Psoas muscle (tissue), 8 donors: Measurements from ENCODE around the gene UNC45A. TPM values are rescaled to one million over a fixed set of nuclear protein-coding genes. Genes with fewer than 3 reads are reported as not detected.

Experiments used
- ATAC-seq, 4 donors: fragments of 200-7000 bp; cut with Tn5 transposase; one replicate each; pipeline ENCODE4 v1.9.1; 2020; ENCODE audit warnings: moderate library complexity in 3 of 4, mild to moderate bottlenecking in 2 of 4
- DNase-seq, 2 donors: peaks; one replicate each; pipeline ENCODE4 v3.0.0-alpha.2; 2020
- H3K27ac ChIP-seq: fragments of 200-600 bp; one replicate; pipeline ENCODE4 v1.8.0; 2022
- H3K27me3 ChIP-seq, 3 donors: fragments of 200-600 bp in 1 of 3; one replicate each; pipeline versions ENCODE4 v1.6.1 to v1.8.0; 2013 to 2022; ENCODE audit warnings: low read length in 2 of 3, mild to moderate bottlenecking in 2 of 3, moderate library complexity in 1 of 3; ENCODE audit not compliant: insufficient read depth in 3 of 3
- H3K36me3 ChIP-seq, 2 donors: fragments of 200-600 bp in 1 of 2; one replicate each; pipeline versions ENCODE4 v1.6.1 to v1.8.0; 2013 to 2022; ENCODE audit warnings: low read depth in 1 of 2, mild to moderate bottlenecking in 1 of 2, moderate library complexity in 1 of 2; ENCODE audit not compliant: insufficient read depth in 1 of 2
- H3K4me1 ChIP-seq: fragments of 200-600 bp; one replicate; pipeline ENCODE4 v1.8.0; 2022
- H3K4me3 ChIP-seq: fragments of 200-600 bp; one replicate; pipeline ENCODE4 v1.8.0; 2022; ENCODE audit warnings: mild to moderate bottlenecking
- H3K9me3 ChIP-seq: fragments of 200-600 bp; one replicate; pipeline ENCODE4 v1.8.0; 2022
- WGBS, 3 donors: extraction: QIAGEN DNeasy Blood & Tissue Kit; methylation state at CpG; one replicate each; pipeline versions ENCODE4 v1.1.6 to v1.1.7; 2013; 5-methylcytosine and 5-hydroxymethylcytosine counted together
- intact Hi-C, 2 donors: fragments of 100-400 bp; cut with DNase I; formaldehyde crosslinking; loops; one replicate each; pipeline versions ENCODE4 v1.11.0 to v1.14.2; 2022
- long read RNA-seq, 2 donors: library from polyadenylated mRNA; unstranded; transcript quantifications; one replicate each; pipeline ENCODE4 v2.0.0, GENCODE V29; 2021
- polyA plus RNA-seq, 3 donors: library from polyadenylated mRNA; stranded (reverse); fragments of 200-250 nt; gene quantifications; one replicate each; pipeline ENCODE4 v1.2.3, GENCODE V29; 2013
- total RNA-seq, 4 donors: library from RNA; stranded (reverse); fragmentation: NEBNext Ultra II Directional in 2 of 4; extraction: Animal tissue kit (Norgen Biotek cat#: 25700) in 2 of 4; gene quantifications; one replicate each; pipeline versions ENCODE4 v1.2.1 to v1.2.4, GENCODE V29; 2021 to 2023
- TF ChIP-seq, protein P1 (sequence below): fragments of 200-600 bp; IDR thresholded peaks from one replicate; pipeline ENCODE4 v1.8.0; 2022; ENCODE audit warnings: antibody characterized with exemption
- donor health status: healthy with polysubstance abuse.
- donor health status: DM: no; HTN: no; CAD: no; lungs with moderate emphysema.
- donor health status: Bipolar disorder and iron deficiency.
- donor health status: healthy.
- donor health status: DM: yes; HTN: yes; CAD: no.
- donor health status: DM: no; HTN: no; CAD: no.
- donor health status: DM: no; HTN: no; CAD: no.
- donor health status: DM: yes; HTN: yes; CAD: no.

Gene UNC45A, protein sequence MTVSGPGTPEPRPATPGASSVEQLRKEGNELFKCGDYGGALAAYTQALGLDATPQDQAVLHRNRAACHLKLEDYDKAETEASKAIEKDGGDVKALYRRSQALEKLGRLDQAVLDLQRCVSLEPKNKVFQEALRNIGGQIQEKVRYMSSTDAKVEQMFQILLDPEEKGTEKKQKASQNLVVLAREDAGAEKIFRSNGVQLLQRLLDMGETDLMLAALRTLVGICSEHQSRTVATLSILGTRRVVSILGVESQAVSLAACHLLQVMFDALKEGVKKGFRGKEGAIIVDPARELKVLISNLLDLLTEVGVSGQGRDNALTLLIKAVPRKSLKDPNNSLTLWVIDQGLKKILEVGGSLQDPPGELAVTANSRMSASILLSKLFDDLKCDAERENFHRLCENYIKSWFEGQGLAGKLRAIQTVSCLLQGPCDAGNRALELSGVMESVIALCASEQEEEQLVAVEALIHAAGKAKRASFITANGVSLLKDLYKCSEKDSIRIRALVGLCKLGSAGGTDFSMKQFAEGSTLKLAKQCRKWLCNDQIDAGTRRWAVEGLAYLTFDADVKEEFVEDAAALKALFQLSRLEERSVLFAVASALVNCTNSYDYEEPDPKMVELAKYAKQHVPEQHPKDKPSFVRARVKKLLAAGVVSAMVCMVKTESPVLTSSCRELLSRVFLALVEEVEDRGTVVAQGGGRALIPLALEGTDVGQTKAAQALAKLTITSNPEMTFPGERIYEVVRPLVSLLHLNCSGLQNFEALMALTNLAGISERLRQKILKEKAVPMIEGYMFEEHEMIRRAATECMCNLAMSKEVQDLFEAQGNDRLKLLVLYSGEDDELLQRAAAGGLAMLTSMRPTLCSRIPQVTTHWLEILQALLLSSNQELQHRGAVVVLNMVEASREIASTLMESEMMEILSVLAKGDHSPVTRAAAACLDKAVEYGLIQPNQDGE
- total RNA-seq (10 to 100 TPM; 11.0 to 17.5 (median 12.1) TPM), polyA plus RNA-seq (10 to 100 TPM in 2 of 3 donors, 1 to 10 TPM in 1; 9.2 to 15.3 (median 11.2) TPM)
- long read RNA-seq, donor 1, partial matches to known transcripts = 10 of 15 reads
- long read RNA-seq, donor 1, other reads (novel, unspliced or antisense) = 2 of 15 reads
- long read RNA-seq, donor 2, partial matches to known transcripts = 13 of 17 reads
- long read RNA-seq, donor 2, other reads (novel, unspliced or antisense) = 4 of 17 reads

DNA sequence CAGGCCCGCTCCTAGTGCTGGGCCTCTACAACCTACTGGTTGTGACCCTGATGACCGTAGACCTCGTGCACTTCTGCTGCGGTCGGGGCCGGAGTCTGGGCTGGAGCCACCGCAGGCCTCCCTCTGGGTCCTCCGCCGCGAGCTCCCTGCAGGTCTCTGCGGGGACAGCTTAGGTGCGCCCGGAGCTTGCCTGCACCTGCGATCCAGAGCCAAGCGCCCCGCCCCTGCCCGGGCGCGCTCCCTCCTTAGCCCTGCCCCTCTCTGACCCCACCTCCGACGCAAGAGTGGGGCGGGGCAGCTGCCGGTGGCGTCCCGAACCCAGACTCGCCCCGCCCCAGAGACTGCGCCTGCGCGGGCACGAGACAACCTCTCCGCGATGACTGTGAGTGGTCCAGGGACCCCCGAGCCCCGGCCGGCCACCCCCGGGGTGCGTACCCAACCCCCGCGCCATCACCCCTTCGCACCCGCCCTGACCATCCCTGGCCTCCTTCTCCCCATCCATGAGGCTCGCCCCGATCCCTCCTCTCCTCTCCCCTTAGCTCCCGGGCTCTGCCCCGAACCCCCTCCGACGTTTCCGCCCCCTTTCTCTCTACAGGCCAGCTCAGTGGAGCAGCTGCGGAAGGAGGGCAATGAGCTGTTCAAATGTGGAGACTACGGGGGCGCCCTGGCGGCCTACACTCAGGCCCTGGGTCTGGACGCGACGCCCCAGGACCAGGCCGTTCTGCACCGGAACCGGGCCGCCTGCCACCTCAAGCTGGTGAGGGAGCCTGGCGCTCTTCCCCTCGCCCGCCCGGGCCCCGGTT lies at the start of gene UNC45A:
TSS of gene UNC45A (plus strand) at position 337 of the 803 bp plus-strand sequence. CDS start at position 377, 40 bp downstream.
- peak; percentile 79 to 83 (median 82) for ATAC-seq
- 0 to 1% (median 1%) methylated on average over 48 to 65 of the region's 65 CpGs for whole genome bisulfite sequencing, 3 donors
- no peaks in the 10 kb centered on the region for H3K27me3 ChIP-seq
- H3K9me3 ChIP-seq = no peaks in the 10 kb centered on the region
- peak within 1 kb of the TSS; percentile 84 for H3K4me3 ChIP-seq
- H3K27ac ChIP-seq = peak within 1 kb of the TSS; percentile 74
- DNase-seq = peak; percentile 93 to 95
- peaks cover 32% of the 10 kb centered on the region for H3K4me1 ChIP-seq
- intact Hi-C loops = no loop called here
- TF ChIP-seq, protein P1, sequence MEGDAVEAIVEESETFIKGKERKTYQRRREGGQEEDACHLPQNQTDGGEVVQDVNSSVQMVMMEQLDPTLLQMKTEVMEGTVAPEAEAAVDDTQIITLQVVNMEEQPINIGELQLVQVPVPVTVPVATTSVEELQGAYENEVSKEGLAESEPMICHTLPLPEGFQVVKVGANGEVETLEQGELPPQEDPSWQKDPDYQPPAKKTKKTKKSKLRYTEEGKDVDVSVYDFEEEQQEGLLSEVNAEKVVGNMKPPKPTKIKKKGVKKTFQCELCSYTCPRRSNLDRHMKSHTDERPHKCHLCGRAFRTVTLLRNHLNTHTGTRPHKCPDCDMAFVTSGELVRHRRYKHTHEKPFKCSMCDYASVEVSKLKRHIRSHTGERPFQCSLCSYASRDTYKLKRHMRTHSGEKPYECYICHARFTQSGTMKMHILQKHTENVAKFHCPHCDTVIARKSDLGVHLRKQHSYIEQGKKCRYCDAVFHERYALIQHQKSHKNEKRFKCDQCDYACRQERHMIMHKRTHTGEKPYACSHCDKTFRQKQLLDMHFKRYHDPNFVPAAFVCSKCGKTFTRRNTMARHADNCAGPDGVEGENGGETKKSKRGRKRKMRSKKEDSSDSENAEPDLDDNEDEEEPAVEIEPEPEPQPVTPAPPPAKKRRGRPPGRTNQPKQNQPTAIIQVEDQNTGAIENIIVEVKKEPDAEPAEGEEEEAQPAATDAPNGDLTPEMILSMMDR = no peak
- H3K36me3 ChIP-seq = peaks cover 3 to 38% of the 10 kb centered on the region in 2 donors

DNA sequence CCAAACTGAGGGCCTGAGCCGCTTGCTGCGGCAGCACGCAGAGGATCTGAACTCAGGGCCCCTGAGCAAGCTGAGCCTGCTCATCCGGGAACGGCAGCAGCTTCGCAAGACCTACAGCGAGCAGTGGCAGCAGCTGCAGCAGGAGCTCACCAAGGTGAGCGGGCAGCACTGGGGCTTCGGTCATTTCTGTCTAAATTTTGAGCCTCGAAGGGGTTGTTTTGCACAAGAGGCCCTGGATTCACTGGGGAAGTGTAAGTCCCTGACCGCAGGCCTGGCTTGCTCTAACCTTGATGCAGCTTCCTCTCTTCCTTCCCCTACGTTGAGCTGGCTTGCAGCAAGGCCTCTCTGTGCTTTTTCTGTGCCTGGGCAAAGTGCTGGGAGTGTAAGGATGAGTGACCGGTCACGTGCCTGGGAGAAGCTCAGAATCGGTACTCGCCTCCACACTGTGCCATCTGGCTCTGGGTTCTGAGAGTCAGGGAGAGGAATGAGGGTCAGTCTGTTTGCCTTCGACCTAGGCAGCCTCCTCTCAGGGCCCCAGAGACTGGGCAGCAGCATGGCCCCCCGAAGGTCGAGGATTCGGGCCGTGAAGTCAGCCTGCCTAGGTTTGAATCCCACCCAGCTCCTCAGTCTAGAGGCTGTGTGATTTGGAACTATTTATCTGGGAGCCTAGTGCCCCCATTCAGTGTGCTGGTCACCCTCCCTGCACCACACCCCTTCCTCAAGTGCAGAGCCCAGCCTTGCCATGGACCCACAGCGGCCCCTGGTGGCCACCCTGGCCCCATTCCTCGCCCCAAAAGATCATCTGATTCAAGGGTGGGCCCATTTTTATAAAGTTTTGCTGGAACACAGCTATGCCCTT lies 49.4 kb upstream of the UNC45A start:
- TF ChIP-seq, protein P1 = peak; percentile 98
- H3K27me3 ChIP-seq = no peaks in the 10 kb centered on the region
- H3K27ac ChIP-seq = no peak overlapping the region
- 54 to 57% (median 55%) methylated on average over 21 to 23 of the region's 23 CpGs for WGBS, 3 donors
- H3K36me3 ChIP-seq = peaks cover 0 to 38% of the 10 kb centered on the region in 2 donors
- DNase-seq (peak; percentile 80 to 88), ATAC-seq (peak; percentile 56 to 81 (median 70))
- H3K4me3 ChIP-seq = peak overlapping the region; percentile 69
- H3K4me1 ChIP-seq = peaks cover 12% of the 10 kb centered on the region
- intact Hi-C loops = loop anchor here (1.0 to 5.0 kb wide), 4 partner anchors 168 to 237 kb away; partner anchors contain the start of gene BLM (in 1 of the 2)
- H3K9me3 ChIP-seq = no peaks in the 10 kb centered on the region

DNA sequence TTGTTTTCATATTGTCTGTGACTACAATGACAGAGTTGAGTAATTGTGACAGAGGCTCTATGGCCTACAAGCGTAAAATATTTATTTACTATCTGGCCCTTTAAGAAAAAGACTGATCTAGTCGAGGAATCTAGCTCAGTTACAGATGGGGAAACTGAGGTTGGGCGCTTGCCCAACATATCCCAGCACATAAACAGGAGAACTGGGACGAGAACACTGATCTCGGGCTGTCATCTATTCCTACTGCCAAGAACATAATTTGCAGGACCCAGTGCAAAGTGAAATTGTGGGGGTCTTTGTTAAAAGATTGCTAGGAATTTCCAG lies 48.8 kb upstream of the UNC45A start:
- Histone ChIP-seq H3K27me3 (no peaks in the 10 kb centered on the region), H3K36me3 (peaks cover 0 to 34% of the 10 kb centered on the region in 2 donors), H3K27ac (no peak overlapping the region), H3K4me1 (peaks cover 12% of the 10 kb centered on the region), H3K4me3 (no peak overlapping the region), H3K9me3 (no peaks in the 10 kb centered on the region)
- 26 to 36% (median 30%) methylated on average over 5 of the region's 5 CpGs for WGBS, 3 donors
- intact Hi-C loops = loop anchor here (1.0 to 5.0 kb wide), 4 partner anchors 169 to 238 kb away; partner anchors contain the start of gene BLM (in 1 of the 2)
- TF ChIP-seq, protein P1 = no peak
- ATAC-seq (no peak), DNase-seq (no peak)
